Bronchial epithelial cell (primary cell): ENCODE results near the gene PCDHGB7. TPM values are rescaled to one million over a fixed set of nuclear protein-coding genes. Genes with fewer than 3 reads are reported as not detected.
"Not testable (repeated sequence)": the region's sequence is repeated elsewhere in the genome, so short reads cannot be mapped to it uniquely, and the experiment has no call there.

Source experiments
- DNase-seq: peaks from one replicate; pipeline ENCODE4 v3.0.0-alpha.2; 2010; ENCODE audit warnings: low read depth
- FAIRE-seq: peaks from 2 replicates; lab custom pipeline; 2011; peaks lifted over from hg19 to GRCh38; lab: Jason Lieb, UNC
- H3K27me3 ChIP-seq: 2 replicates; pipeline ENCODE4 v1.5.1; 2011; ENCODE audit warnings: low read length; ENCODE audit not compliant: control insufficient read depth, insufficient read depth
- H3K36me3 ChIP-seq: 2 replicates; pipeline ENCODE4 v1.5.1; 2011; ENCODE audit warnings: low read length; ENCODE audit not compliant: control insufficient read depth, insufficient read depth
- H3K4me3 ChIP-seq: 2 replicates; pipeline ENCODE4 v1.5.1; 2011; ENCODE audit warnings: mild to moderate bottlenecking, low read depth, low read length, control low read depth
- total RNA-seq: library from RNA; depleted of rRNA; stranded (reverse); fragments of >200 nt; gene quantifications from 2 replicates; pipeline ENCODE4 v1.2.1, GENCODE V29; 2014
- TF ChIP-seq, protein P1 (sequence below): IDR thresholded peaks from 2 replicates; pipeline ENCODE4 v1.5.1; 2011; ENCODE audit warnings: mild to moderate bottlenecking, moderate library complexity, low read length, control low read depth, inconsistent platforms; ENCODE audit not compliant: insufficient read depth, severe bottlenecking

Gene PCDHGB7
- total RNA-seq, 1 donor from 2014 or later: 1.3 TPM

DNA sequence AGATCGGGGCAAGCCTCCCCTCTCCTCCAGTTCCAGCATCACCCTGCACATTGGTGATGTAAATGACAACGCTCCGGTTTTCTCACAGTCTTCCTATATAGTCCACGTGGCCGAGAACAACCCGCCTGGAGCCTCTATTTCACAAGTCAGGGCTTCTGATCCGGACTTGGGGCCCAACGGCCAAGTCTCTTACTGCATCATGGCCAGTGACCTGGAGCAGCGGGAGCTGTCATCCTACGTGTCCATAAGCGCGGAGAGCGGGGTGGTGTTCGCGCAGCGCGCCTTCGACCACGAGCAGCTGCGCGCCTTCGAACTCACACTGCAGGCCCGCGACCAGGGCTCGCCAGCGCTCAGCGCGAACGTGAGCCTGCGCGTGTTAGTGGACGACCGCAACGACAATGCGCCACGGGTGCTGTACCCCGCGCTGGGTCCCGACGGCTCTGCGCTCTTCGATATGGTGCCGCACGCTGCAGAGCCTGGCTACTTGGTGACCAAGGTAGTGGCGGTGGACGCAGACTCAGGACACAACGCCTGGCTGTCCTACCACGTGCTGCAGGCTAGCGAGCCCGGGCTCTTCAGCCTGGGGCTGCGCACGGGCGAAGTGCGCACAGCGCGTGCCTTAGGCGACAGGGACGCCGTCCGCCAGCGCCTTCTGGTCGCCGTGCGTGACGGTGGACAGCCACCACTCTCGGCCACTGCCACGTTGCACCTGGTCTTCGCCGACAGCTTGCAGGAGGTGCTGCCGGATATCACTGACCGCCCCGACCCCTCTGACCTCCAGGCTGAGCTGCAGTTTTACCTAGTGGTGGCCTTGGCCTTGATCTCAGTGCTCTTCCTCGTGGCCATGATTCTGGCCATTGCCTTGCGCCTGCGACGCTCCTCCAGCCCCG is 28.1 kb upstream of the PCDHGB7 start:
- Histone ChIP-seq H3K4me3 (no peak overlapping the region), H3K27me3 (no peaks in the 10 kb centered on the region), H3K36me3 (no peaks in the 10 kb centered on the region)
- TF ChIP-seq, protein P1, sequence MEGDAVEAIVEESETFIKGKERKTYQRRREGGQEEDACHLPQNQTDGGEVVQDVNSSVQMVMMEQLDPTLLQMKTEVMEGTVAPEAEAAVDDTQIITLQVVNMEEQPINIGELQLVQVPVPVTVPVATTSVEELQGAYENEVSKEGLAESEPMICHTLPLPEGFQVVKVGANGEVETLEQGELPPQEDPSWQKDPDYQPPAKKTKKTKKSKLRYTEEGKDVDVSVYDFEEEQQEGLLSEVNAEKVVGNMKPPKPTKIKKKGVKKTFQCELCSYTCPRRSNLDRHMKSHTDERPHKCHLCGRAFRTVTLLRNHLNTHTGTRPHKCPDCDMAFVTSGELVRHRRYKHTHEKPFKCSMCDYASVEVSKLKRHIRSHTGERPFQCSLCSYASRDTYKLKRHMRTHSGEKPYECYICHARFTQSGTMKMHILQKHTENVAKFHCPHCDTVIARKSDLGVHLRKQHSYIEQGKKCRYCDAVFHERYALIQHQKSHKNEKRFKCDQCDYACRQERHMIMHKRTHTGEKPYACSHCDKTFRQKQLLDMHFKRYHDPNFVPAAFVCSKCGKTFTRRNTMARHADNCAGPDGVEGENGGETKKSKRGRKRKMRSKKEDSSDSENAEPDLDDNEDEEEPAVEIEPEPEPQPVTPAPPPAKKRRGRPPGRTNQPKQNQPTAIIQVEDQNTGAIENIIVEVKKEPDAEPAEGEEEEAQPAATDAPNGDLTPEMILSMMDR: no peak
- DNase-seq: no peak
- no peak for FAIRE-seq

GRCh38 chr5:141392429-141393198 is 24.9 kb upstream of the PCDHGB7 start, which contains the start of gene PCDHGA8:
Gene PCDHGA8 (plus strand): TSS chr5:141392633. CDS start chr5:141392814, 181 bp downstream.
- FAIRE-seq: no peak

DNA sequence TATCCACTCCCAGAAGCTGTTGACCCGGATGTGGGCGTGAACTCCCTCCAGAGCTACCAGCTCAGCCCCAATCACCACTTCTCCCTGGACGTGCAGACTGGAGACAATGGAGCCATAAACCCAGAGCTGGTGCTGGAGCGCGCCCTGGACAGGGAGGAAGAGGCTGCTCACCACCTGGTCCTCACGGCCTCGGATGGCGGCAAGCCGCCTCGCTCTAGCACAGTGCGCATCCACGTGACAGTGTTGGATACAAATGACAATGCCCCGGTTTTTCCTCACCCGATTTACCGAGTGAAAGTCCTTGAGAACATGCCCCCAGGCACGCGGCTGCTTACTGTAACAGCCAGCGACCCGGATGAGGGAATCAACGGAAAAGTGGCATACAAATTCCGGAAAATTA is 24.2 kb upstream of the PCDHGB7 start:
- Histone ChIP-seq H3K4me3 (no peak overlapping the region), H3K27me3 (peaks cover 2% of the 10 kb centered on the region), H3K36me3 (no peaks in the 10 kb centered on the region)
- DNase-seq (no peak), FAIRE-seq (no peak)
- TF ChIP-seq, protein P1: no peak

More at GRCh38 chr5:141392429-141393198, 24.9 kb upstream of the PCDHGB7 start, which contains the start of gene PCDHGA8:
- H3K4me3 ChIP-seq: no peak within 1 kb of the TSS
- no peak for DNase-seq
- H3K27me3 ChIP-seq: peaks cover 2% of the 10 kb centered on the region
- H3K36me3 ChIP-seq: no peaks in the 10 kb centered on the region
- TF ChIP-seq, protein P1: no peak

DNA sequence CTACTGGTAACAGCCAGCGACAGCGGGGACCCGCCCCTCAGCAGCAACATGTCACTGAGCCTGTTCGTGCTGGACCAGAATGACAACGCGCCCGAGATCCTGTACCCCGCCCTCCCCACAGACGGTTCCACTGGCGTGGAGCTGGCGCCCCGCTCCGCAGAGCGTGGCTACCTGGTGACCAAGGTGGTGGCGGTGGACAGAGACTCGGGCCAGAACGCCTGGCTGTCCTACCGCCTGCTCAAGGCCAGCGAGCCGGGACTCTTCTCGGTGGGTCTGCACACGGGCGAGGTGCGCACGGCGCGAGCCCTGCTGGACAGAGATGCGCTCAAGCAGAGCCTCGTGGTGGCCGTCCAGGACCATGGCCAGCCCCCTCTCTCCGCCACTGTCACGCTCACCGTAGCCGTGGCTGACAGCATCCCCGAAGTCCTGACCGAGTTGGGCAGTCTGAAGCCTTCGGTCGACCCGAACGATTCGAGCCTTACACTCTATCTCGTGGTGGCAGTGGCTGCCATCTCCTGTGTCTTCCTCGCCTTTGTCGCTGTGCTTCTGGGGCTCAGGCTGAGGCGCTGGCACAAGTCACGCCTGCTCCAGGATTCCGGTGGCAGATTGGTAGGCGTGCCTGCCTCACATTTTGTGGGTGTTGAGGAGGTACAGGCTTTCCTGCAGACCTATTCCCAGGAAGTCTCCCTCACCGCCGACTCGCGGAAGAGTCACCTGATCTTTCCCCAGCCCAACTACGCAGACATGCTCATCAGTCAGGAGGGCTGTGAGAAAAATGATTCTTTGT is 22.9 kb upstream of the PCDHGB7 start:
- DNase-seq, FAIRE-seq, H3K4me3 ChIP-seq, H3K36me3 ChIP-seq, H3K27me3 ChIP-seq: not testable (repeated sequence)

GRCh38 chr5:141397756-141398551 is 19.5 kb upstream of the PCDHGB7 start, which contains the start of gene PCDHGB5:
Gene PCDHGB5 (plus strand): TSS chr5:141397947. CDS start chr5:141398128, 181 bp downstream.
- H3K4me3 ChIP-seq: peak within 1 kb of the TSS; percentile 37
- peak; percentile 41 for DNase-seq
- TF ChIP-seq, protein P1: peak; percentile 60
- H3K27me3 ChIP-seq, H3K36me3 ChIP-seq: not testable (repeated sequence)
- FAIRE-seq: peak; percentile 96
